Mesendoderm (in vitro differentiated cells): ENCODE data around the gene LRRFIP1. TPM values are rescaled to one million over a fixed set of nuclear protein-coding genes. Genes with fewer than 3 reads are reported as not detected.

ENCODE experiments used
- DNase-seq: peaks from one replicate; pipeline ENCODE4 v3.0.0; 2013
- H2AK5ac ChIP-seq: 2 replicates; pipeline ENCODE4 v1.6.1; 2013; ENCODE audit warnings: low read length, inconsistent platforms
- H2BK120ac ChIP-seq: 2 replicates; pipeline ENCODE4 v1.6.1; 2013; ENCODE audit warnings: low read depth, mild to moderate bottlenecking, low read length, moderate library complexity, mixed read lengths
- H2BK15ac ChIP-seq: replicated peaks from 2 replicates; pipeline ENCODE4 v1.6.1; 2013; ENCODE audit warnings: low read depth, mild to moderate bottlenecking, moderate library complexity
- H2BK5ac ChIP-seq: 2 replicates; pipeline ENCODE4 v1.6.1; 2013; ENCODE audit warnings: low read length, inconsistent platforms
- H3K18ac ChIP-seq: 2 replicates; pipeline ENCODE4 v1.6.1; 2013; ENCODE audit warnings: mild to moderate bottlenecking, low read length, mixed read lengths
- H3K23ac ChIP-seq: one replicate; pipeline ENCODE4 v1.6.1; 2013; ENCODE audit warnings: low read length
- H3K27ac ChIP-seq: 2 replicates; pipeline ENCODE4 v1.5.1; 2013; ENCODE audit warnings: low read depth, mild to moderate bottlenecking, inconsistent platforms, low read length, moderate library complexity
- H3K27me3 ChIP-seq: 2 replicates; pipeline ENCODE4 v1.6.1; 2013; ENCODE audit warnings: low read length, control low read depth, mild to moderate bottlenecking, inconsistent platforms; ENCODE audit not compliant: insufficient read depth, poor library complexity
- H3K36me3 ChIP-seq: 2 replicates; pipeline ENCODE4 v1.6.1; 2013; ENCODE audit warnings: low read length, inconsistent platforms; ENCODE audit not compliant: control insufficient read depth, insufficient read depth
- H3K4ac ChIP-seq: one replicate; pipeline ENCODE4 v1.6.1; 2013; ENCODE audit warnings: low read depth, mild to moderate bottlenecking, low read length, moderate library complexity
- H3K4me1 ChIP-seq: 2 replicates; pipeline ENCODE4 v1.6.1; 2013; ENCODE audit warnings: low read depth, low read length, inconsistent platforms; ENCODE audit not compliant: control insufficient read depth
- H3K4me2 ChIP-seq: 2 replicates; pipeline ENCODE4 v1.6.1; 2013; ENCODE audit warnings: low read length
- H3K4me3 ChIP-seq: 2 replicates; pipeline ENCODE4 v1.5.1; 2013; ENCODE audit warnings: mild to moderate bottlenecking, low read length
- H3K56ac ChIP-seq: one replicate; pipeline ENCODE4 v1.6.1; 2013; ENCODE audit warnings: low read length
- H3K79me1 ChIP-seq: 2 replicates; pipeline ENCODE4 v1.6.1; 2013; ENCODE audit warnings: low read length, inconsistent platforms
- H3K79me2 ChIP-seq: 2 replicates; pipeline ENCODE4 v1.6.1; 2013; ENCODE audit warnings: mild to moderate bottlenecking, low read length; ENCODE audit not compliant: control insufficient read depth, insufficient read depth
- H3K9ac ChIP-seq: 2 replicates; pipeline ENCODE4 v1.6.1; 2013; ENCODE audit warnings: low read length, inconsistent platforms
- H4K5ac ChIP-seq: one replicate; pipeline ENCODE4 v1.6.1; 2013; ENCODE audit warnings: low read length
- H4K8ac ChIP-seq: one replicate; pipeline ENCODE4 v1.6.1; 2013; ENCODE audit warnings: low read depth, mild to moderate bottlenecking, control low read depth, low read length, moderate library complexity
- WGBS: extraction: QIAGEN DNeasy Blood & Tissue Kit; methylation state at CpG from one replicate; pipeline ENCODE4 v1.1.7; 2013; ENCODE audit warnings: low lambda C conversion rate, missing lambda C conversion rate; ENCODE audit not compliant: insufficient coverage; ENCODE audit errors: extremely low coverage; 5-methylcytosine and 5-hydroxymethylcytosine counted together
- polyA plus RNA-seq, 2 experiments: library from polyadenylated mRNA; stranded (reverse); fragments of 200-250 nt; gene quantifications; one replicate each; pipeline ENCODE4 v1.2.3, GENCODE V29; 2013

The LRRFIP1 gene
- 86.5 TPM for polyA plus RNA-seq (2013, experiment 1 of 2)
- polyA plus RNA-seq (2013, experiment 2 of 2), result 91.0 TPM

DNA sequence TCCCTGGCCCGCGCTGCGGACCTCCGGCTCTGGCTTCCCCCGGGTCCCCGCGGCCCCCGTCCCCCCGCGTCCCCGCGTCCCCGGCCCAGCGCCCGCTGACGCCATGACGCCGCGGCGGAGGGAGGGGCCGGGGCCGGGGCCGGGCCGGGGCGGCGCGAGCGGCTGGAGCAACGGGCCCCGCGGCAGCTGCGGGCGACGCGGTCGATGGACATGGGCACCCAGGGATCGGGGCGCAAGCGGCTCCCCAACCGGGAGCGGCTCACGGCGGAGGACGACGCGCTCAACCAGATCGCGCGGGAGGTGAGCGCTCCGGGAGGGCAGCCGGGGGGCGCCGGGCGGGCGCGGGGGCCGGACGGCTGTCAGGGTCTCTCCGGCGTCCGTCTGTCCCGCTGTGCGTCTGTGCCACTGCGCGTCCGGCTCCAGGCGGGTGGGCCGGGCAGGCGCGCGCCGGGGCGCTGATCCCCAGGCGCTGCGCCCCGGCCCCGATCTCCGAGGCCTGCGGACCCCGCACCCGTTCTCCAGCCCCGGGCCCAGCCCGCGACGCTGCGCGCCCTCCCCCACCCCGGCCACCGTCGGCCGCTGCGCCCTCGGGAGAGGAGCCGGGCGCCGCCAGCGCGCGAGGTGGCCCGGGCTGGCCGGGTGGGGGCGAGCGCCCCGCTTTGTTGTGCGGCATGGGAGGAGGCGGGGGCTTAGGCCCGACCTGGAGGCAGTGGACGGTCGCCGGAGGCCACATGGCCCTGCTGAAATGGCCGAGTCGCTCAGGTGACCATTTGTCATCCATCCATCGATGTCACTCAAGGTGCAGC, at the start of gene LRRFIP1:
Gene LRRFIP1, plus strand, starts transcription at position 147 of the 806 bp plus-strand sequence. Its CDS starts 58 bp downstream, at position 205.
- WGBS, result no CpG with 5 or more reads among the region's 114 CpGs
- peak; percentile 29 for DNase-seq

GRCh38 chr2:237577956-237578870, 49.2 kb upstream of the LRRFIP1 start:
- Histone ChIP-seq H2BK120ac (no peak overlapping the region), H4K5ac (no peak overlapping the region), H3K4me1 (no peaks in the 10 kb centered on the region), H3K4me3 (no peak overlapping the region), H4K8ac (no peak overlapping the region), H3K9ac (no peak overlapping the region), H3K4ac (no peak overlapping the region), H2BK15ac (no peak overlapping the region), H3K36me3 (peaks cover 2% of the 10 kb centered on the region), H3K79me1 (no peaks in the 10 kb centered on the region), H3K23ac (no peak overlapping the region), H3K18ac (no peak overlapping the region), H3K56ac (no peak overlapping the region), H3K27me3 (no peaks in the 10 kb centered on the region), H3K79me2 (peaks cover 2% of the 10 kb centered on the region), H2BK5ac (no peak overlapping the region), H2AK5ac (no peak overlapping the region), H3K4me2 (no peak overlapping the region), H3K27ac (no peak overlapping the region)
- WGBS, result no CpG with 5 or more reads among the region's 26 CpGs
- DNase-seq, result no peak

More for the DNA sequence above, at the start of gene LRRFIP1:
- H4K8ac ChIP-seq, result peak within 1 kb of the TSS; percentile 68
- peak within 1 kb of the TSS; percentile 93 for H3K4me2 ChIP-seq
- H3K36me3 ChIP-seq, result no peaks in the 10 kb centered on the region
- H3K79me2 ChIP-seq, result peaks cover 18% of the 10 kb centered on the region
- H4K5ac ChIP-seq, result no peak within 1 kb of the TSS
- H3K4ac ChIP-seq, result peak within 1 kb of the TSS; percentile 92
- H3K9ac ChIP-seq, result peak within 1 kb of the TSS; percentile 80
- H2BK5ac ChIP-seq, result no peak within 1 kb of the TSS
- no peak within 1 kb of the TSS for H3K27ac ChIP-seq
- H3K4me3 ChIP-seq, result peak within 1 kb of the TSS; percentile 60
- no peak within 1 kb of the TSS for H2BK15ac ChIP-seq
- peak within 1 kb of the TSS; percentile 84 for H3K23ac ChIP-seq
- H2BK120ac ChIP-seq, result peak within 1 kb of the TSS; percentile 79
- no peaks in the 10 kb centered on the region for H3K27me3 ChIP-seq
- peaks cover 6% of the 10 kb centered on the region for H3K4me1 ChIP-seq
- H2AK5ac ChIP-seq, result no peak within 1 kb of the TSS
- H3K79me1 ChIP-seq, result peaks cover 12% of the 10 kb centered on the region
- peak within 1 kb of the TSS; percentile 88 for H3K56ac ChIP-seq
- peak within 1 kb of the TSS; percentile 93 for H3K18ac ChIP-seq

- Histone ChIP-seq H2BK120ac (no peak overlapping the region), H3K4ac (no peak overlapping the region), H3K79me2 (peaks cover 19% of the 10 kb centered on the region), H4K5ac (no peak overlapping the region), H3K4me2 (no peak overlapping the region), H3K4me3 (no peak overlapping the region), H2BK15ac (no peak overlapping the region), H3K27ac (no peak overlapping the region), H3K18ac (no peak overlapping the region), H2BK5ac (no peak overlapping the region), H3K23ac (no peak overlapping the region), H3K36me3 (peaks cover 2% of the 10 kb centered on the region), H3K9ac (no peak overlapping the region), H3K56ac (no peak overlapping the region), H2AK5ac (no peak overlapping the region), H3K4me1 (peaks cover 7% of the 10 kb centered on the region), H4K8ac (no peak overlapping the region), H3K79me1 (peaks cover 1% of the 10 kb centered on the region), H3K27me3 (no peaks in the 10 kb centered on the region)
- no peak for DNase-seq
- WGBS, result no CpG with 5 or more reads among the region's 6 CpGs
These were observed 46.1 kb upstream of the LRRFIP1 start for GRCh38 chr2:237581326-237581725.

GRCh38 chr2:237581751-237582746, 45.3 kb upstream of the LRRFIP1 start:
- Histone ChIP-seq H4K5ac (no peak overlapping the region), H3K36me3 (peaks cover 2% of the 10 kb centered on the region), H2BK15ac (no peak overlapping the region), H3K27me3 (no peaks in the 10 kb centered on the region), H3K27ac (peak overlapping the region; percentile 5), H2BK5ac (peak overlapping the region; percentile 52), H3K56ac (peak overlapping the region; percentile 86), H4K8ac (no peak overlapping the region), H2BK120ac (no peak overlapping the region), H3K9ac (peak overlapping the region; percentile 35), H2AK5ac (peak overlapping the region; percentile 75), H3K4me2 (no peak overlapping the region), H3K18ac (peak overlapping the region; percentile 20), H3K4ac (no peak overlapping the region), H3K79me2 (peaks cover 26% of the 10 kb centered on the region), H3K23ac (no peak overlapping the region), H3K4me3 (no peak overlapping the region), H3K4me1 (peaks cover 14% of the 10 kb centered on the region), H3K79me1 (peaks cover 1% of the 10 kb centered on the region)
- DNase-seq, result peak; percentile 84
- no CpG with 5 or more reads among the region's 25 CpGs for WGBS
